Measurements from ENCODE around the gene MAGI1. TPM values are rescaled to one million over a fixed set of nuclear protein-coding genes. Genes with fewer than 3 reads are reported as not detected.
A peak's percentile ranks its signal among the peaks of the same experiment; 100 is the strongest.

MAGI1 gene
- total RNA-seq, result under 1 TPM in 1 of 5 experiments, not detected in 4; 0.39 TPM
- not detected for polyA plus RNA-seq
- not detected for total RNA-seq

- Histone ChIP-seq H3K36me3 (ENCODE audit: control insufficient read depth in 2 of 3, insufficient read depth in 3 of 3, low read length in 3 of 3) (no peaks in the 10 kb centered on the region), H3K27me3 (ENCODE audit: control insufficient read depth in 2 of 2, insufficient read depth in 2 of 2, low read length in 2 of 2) (no peaks in the 10 kb centered on the region), H3K4me3 (ENCODE audit: low read length) (no peak within 1 kb of the TSS), H3K4me1 (ENCODE audit: control insufficient read depth in 2 of 2, insufficient read depth in 2 of 2, low read length in 2 of 2) (no peaks in the 10 kb centered on the region), H3K27ac (ENCODE audit: low read depth, low read length) (no peak within 1 kb of the TSS), H3K9me3 (ENCODE audit: control insufficient read depth in 2 of 3, low read length in 3 of 3) (no peaks in the 10 kb centered on the region)
- ATAC-seq, result no peak
- peak in 1 of 9 donors; percentile 48 for DNase-seq
- peaks cover 0 to 13% (median 0%) of the 10 kb centered on the region in 11 donors for H3K9me3 Mint-ChIP-seq
- ChIA-PET CTCF (no interaction called here), POLR2A (no interaction called here)
- intact Hi-C loops (cut with micrococcal nuclease), result no loop called here
- peaks cover 0 to 9% (median 0%) of the 10 kb centered on the region in 5 donors for H3K36me3 Mint-ChIP-seq
- H3K27me3 Mint-ChIP-seq, result peaks cover 68 to 83% (median 73%) of the 10 kb centered on the region in 5 donors
- peaks cover 7 to 22% (median 14%) of the 10 kb centered on the region in 7 donors for H3K4me1 Mint-ChIP-seq
- H3K27ac Mint-ChIP-seq, result peak within 1 kb of the TSS in 1 of 9 donors; percentile 29
- H3K4me3 Mint-ChIP-seq, result peak within 1 kb of the TSS; percentile 54 to 90 (median 76)
Measured at GRCh38 chr3:66038726-66039589, at the start of gene MAGI1. Gene MAGI1, minus strand, starts transcription at chr3:66038918. Its CDS starts 610 bp downstream, at chr3:66038308.

GRCh38 chr3:66083784-66084213 lies 45.1 kb upstream of the MAGI1 start:
- DNase-seq (no peak), ATAC-seq (no peak)
- Histone ChIP-seq H3K4me3 (ENCODE audit: low read length) (no peak overlapping the region), H3K27ac (ENCODE audit: low read depth, low read length) (no peak overlapping the region), H3K36me3 (ENCODE audit: control insufficient read depth in 2 of 3, insufficient read depth in 3 of 3, low read length in 3 of 3) (no peaks in the 10 kb centered on the region), H3K27me3 (ENCODE audit: control insufficient read depth in 2 of 2, insufficient read depth in 2 of 2, low read length in 2 of 2) (no peaks in the 10 kb centered on the region), H3K9me3 (ENCODE audit: control insufficient read depth in 2 of 3, low read length in 3 of 3) (no peaks in the 10 kb centered on the region), H3K4me1 (ENCODE audit: control insufficient read depth in 2 of 2, insufficient read depth in 2 of 2, low read length in 2 of 2) (no peaks in the 10 kb centered on the region)
- no peaks in the 10 kb centered on the region for H3K4me1 Mint-ChIP-seq
- H3K36me3 Mint-ChIP-seq, result no peaks in the 10 kb centered on the region
- CTCF ChIA-PET, result no interaction called here
- no peak overlapping the region for H3K27ac Mint-ChIP-seq
- POLR2A ChIA-PET, result no interaction called here
- no peak overlapping the region for H3K4me3 Mint-ChIP-seq
- intact Hi-C loops (cut with micrococcal nuclease), result no loop called here
- peaks cover 0 to 4% (median 0%) of the 10 kb centered on the region in 11 donors for H3K9me3 Mint-ChIP-seq
- H3K27me3 Mint-ChIP-seq, result no peaks in the 10 kb centered on the region

GRCh38 chr3:66083096-66083678 lies 44.5 kb upstream of the MAGI1 start:
- POLR2A ChIA-PET, result no interaction called here
- Histone ChIP-seq H3K27me3 (ENCODE audit: control insufficient read depth in 2 of 2, insufficient read depth in 2 of 2, low read length in 2 of 2) (no peaks in the 10 kb centered on the region), H3K36me3 (ENCODE audit: control insufficient read depth in 2 of 3, insufficient read depth in 3 of 3, low read length in 3 of 3) (no peaks in the 10 kb centered on the region), H3K4me1 (ENCODE audit: control insufficient read depth in 2 of 2, insufficient read depth in 2 of 2, low read length in 2 of 2) (no peaks in the 10 kb centered on the region), H3K9me3 (ENCODE audit: control insufficient read depth in 2 of 3, low read length in 3 of 3) (no peaks in the 10 kb centered on the region), H3K27ac (ENCODE audit: low read depth, low read length) (no peak overlapping the region), H3K4me3 (ENCODE audit: low read length) (no peak overlapping the region)
- CTCF ChIA-PET, result no interaction called here
- intact Hi-C loops (cut with micrococcal nuclease), result no loop called here
- no peaks in the 10 kb centered on the region for H3K27me3 Mint-ChIP-seq
- H3K4me3 Mint-ChIP-seq, result no peak overlapping the region
- no peaks in the 10 kb centered on the region for H3K36me3 Mint-ChIP-seq
- peak; percentile 14 for ATAC-seq
- DNase-seq, result no peak
- H3K9me3 Mint-ChIP-seq, result peaks cover 0 to 4% (median 0%) of the 10 kb centered on the region in 11 donors
- H3K4me1 Mint-ChIP-seq, result no peaks in the 10 kb centered on the region
- H3K27ac Mint-ChIP-seq, result no peak overlapping the region

- H3K9me3 ChIP-seq (ENCODE audit: control insufficient read depth in 2 of 3, low read length in 3 of 3), result peaks cover 0 to 5% (median 0%) of the 10 kb centered on the region in 3 experiments
- H3K27me3 ChIP-seq (ENCODE audit: control insufficient read depth in 2 of 2, insufficient read depth in 2 of 2, low read length in 2 of 2), result no peaks in the 10 kb centered on the region
- H3K36me3 ChIP-seq (ENCODE audit: control insufficient read depth in 2 of 3, insufficient read depth in 3 of 3, low read length in 3 of 3), result no peaks in the 10 kb centered on the region
- no peaks in the 10 kb centered on the region for H3K27me3 Mint-ChIP-seq
- H3K36me3 Mint-ChIP-seq, result no peaks in the 10 kb centered on the region
- H3K4me3 Mint-ChIP-seq, result no peak overlapping the region
- H3K9me3 Mint-ChIP-seq, result peaks cover 0 to 4% (median 0%) of the 10 kb centered on the region in 11 donors
- no peak overlapping the region for H3K27ac ChIP-seq (ENCODE audit: low read depth, low read length)
- H3K27ac Mint-ChIP-seq, result no peak overlapping the region
- intact Hi-C loops (cut with micrococcal nuclease), result no loop called here
- CTCF ChIA-PET, result no interaction called here
- POLR2A ChIA-PET, result no interaction called here
- H3K4me1 Mint-ChIP-seq, result no peaks in the 10 kb centered on the region
- H3K4me1 ChIP-seq (ENCODE audit: control insufficient read depth in 2 of 2, insufficient read depth in 2 of 2, low read length in 2 of 2), result no peaks in the 10 kb centered on the region
- no peak for DNase-seq
- no peak for ATAC-seq
- no peak overlapping the region for H3K4me3 ChIP-seq (ENCODE audit: low read length)
Measured at GRCh38 chr3:66082679-66083078, 44.0 kb upstream of the MAGI1 start.

GRCh38 chr3:66080167-66080566 lies 41.4 kb upstream of the MAGI1 start:
- H3K27me3 ChIP-seq (ENCODE audit: control insufficient read depth in 2 of 2, insufficient read depth in 2 of 2, low read length in 2 of 2), result no peaks in the 10 kb centered on the region
- H3K4me3 Mint-ChIP-seq, result no peak overlapping the region
- peaks cover 0 to 5% (median 0%) of the 10 kb centered on the region in 5 donors for H3K36me3 Mint-ChIP-seq
- CTCF ChIA-PET, result no interaction called here
- POLR2A ChIA-PET, result no interaction called here
- intact Hi-C loops (cut with micrococcal nuclease), result no loop called here
- no peak overlapping the region for H3K27ac ChIP-seq (ENCODE audit: low read depth, low read length)
- no peak for ATAC-seq
- peaks cover 0 to 4% (median 0%) of the 10 kb centered on the region in 5 donors for H3K27me3 Mint-ChIP-seq
- no peaks in the 10 kb centered on the region for H3K36me3 ChIP-seq (ENCODE audit: control insufficient read depth in 2 of 3, insufficient read depth in 3 of 3, low read length in 3 of 3)
- H3K9me3 Mint-ChIP-seq, result peaks cover 0 to 11% (median 2%) of the 10 kb centered on the region in 11 donors
- H3K4me1 Mint-ChIP-seq, result no peaks in the 10 kb centered on the region
- no peak overlapping the region for H3K4me3 ChIP-seq (ENCODE audit: low read length)
- H3K4me1 ChIP-seq (ENCODE audit: control insufficient read depth in 2 of 2, insufficient read depth in 2 of 2, low read length in 2 of 2), result no peaks in the 10 kb centered on the region
- DNase-seq, result no peak
- peaks cover 0 to 8% (median 0%) of the 10 kb centered on the region in 3 experiments for H3K9me3 ChIP-seq (ENCODE audit: control insufficient read depth in 2 of 3, low read length in 3 of 3)
- no peak overlapping the region for H3K27ac Mint-ChIP-seq

- Histone ChIP-seq H3K27me3 (ENCODE audit: control insufficient read depth in 2 of 2, insufficient read depth in 2 of 2, low read length in 2 of 2) (no peaks in the 10 kb centered on the region), H3K27ac (ENCODE audit: low read depth, low read length) (no peak overlapping the region), H3K4me1 (ENCODE audit: control insufficient read depth in 2 of 2, insufficient read depth in 2 of 2, low read length in 2 of 2) (no peaks in the 10 kb centered on the region), H3K9me3 (ENCODE audit: control insufficient read depth in 2 of 3, low read length in 3 of 3) (peaks cover 0 to 8% (median 0%) of the 10 kb centered on the region in 3 experiments), H3K36me3 (ENCODE audit: control insufficient read depth in 2 of 3, insufficient read depth in 3 of 3, low read length in 3 of 3) (no peaks in the 10 kb centered on the region), H3K4me3 (ENCODE audit: low read length) (no peak overlapping the region)
- ATAC-seq (no peak), DNase-seq (no peak)
- peaks cover 0 to 5% (median 0%) of the 10 kb centered on the region in 5 donors for H3K36me3 Mint-ChIP-seq
- ChIA-PET CTCF (no interaction called here), POLR2A (no interaction called here)
- H3K4me3 Mint-ChIP-seq, result no peak overlapping the region
- peaks cover 0 to 16% (median 2%) of the 10 kb centered on the region in 11 donors for H3K9me3 Mint-ChIP-seq
- intact Hi-C loops (cut with micrococcal nuclease), result no loop called here
- no peaks in the 10 kb centered on the region for H3K4me1 Mint-ChIP-seq
- no peak overlapping the region for H3K27ac Mint-ChIP-seq
- peaks cover 0 to 4% (median 0%) of the 10 kb centered on the region in 5 donors for H3K27me3 Mint-ChIP-seq
Measured at GRCh38 chr3:66077973-66078372, 39.3 kb upstream of the MAGI1 start.

Measured in naive thymus-derived CD4-positive, alpha-beta T cell (primary cell).